Astrocyte (in vitro differentiated cells and primary cell): ENCODE measurements around the gene ASCC3. TPM values are rescaled to one million over a fixed set of nuclear protein-coding genes. Genes with fewer than 3 reads are reported as not detected.
"Not testable (repeated sequence)": the region's sequence is repeated elsewhere in the genome, so short reads cannot be mapped to it uniquely, and the experiment has no call there.

ENCODE experiments used
- DNase-seq: peaks from one replicate; pipeline ENCODE4 v3.0.0-alpha.2; 2010; ENCODE audit warnings: low read depth
- FAIRE-seq: peaks from 2 replicates; lab custom pipeline; 2011; peaks lifted over from hg19 to GRCh38; lab: Jason Lieb, UNC
- H2AFZ ChIP-seq: 2 replicates; pipeline ENCODE4 v1.6.0; 2012; ENCODE audit warnings: low read depth, low read length, inconsistent platforms
- H3K27ac ChIP-seq: 2 replicates; pipeline ENCODE4 v1.5.1; 2011; ENCODE audit warnings: low read depth, low read length, inconsistent platforms
- H3K27me3 ChIP-seq: 2 replicates; pipeline ENCODE4 v1.6.0; 2011; ENCODE audit warnings: low read length, inconsistent platforms; ENCODE audit not compliant: insufficient read depth
- H3K36me3 ChIP-seq: 2 replicates; pipeline ENCODE4 v1.5.1; 2011; ENCODE audit warnings: low read length, inconsistent platforms; ENCODE audit not compliant: insufficient read depth
- H3K4me1 ChIP-seq: 2 replicates; pipeline ENCODE4 v1.5.1; 2011; ENCODE audit warnings: low read length, inconsistent platforms; ENCODE audit not compliant: insufficient read depth
- H3K4me2 ChIP-seq: 2 replicates; pipeline ENCODE4 v1.6.0; 2012; ENCODE audit warnings: low read length, inconsistent platforms
- H3K4me3 ChIP-seq: 2 replicates; pipeline ENCODE4 v1.5.1; 2011; ENCODE audit warnings: low read depth, mild to moderate bottlenecking, low read length, inconsistent platforms; ENCODE audit not compliant: insufficient read depth
- H3K79me2 ChIP-seq: 2 replicates; pipeline ENCODE4 v1.6.0; 2012; ENCODE audit warnings: mild to moderate bottlenecking, low read length, inconsistent platforms; ENCODE audit not compliant: insufficient read depth
- H3K9ac ChIP-seq: 2 replicates; pipeline ENCODE4 v1.6.0; 2012; ENCODE audit warnings: mild to moderate bottlenecking, low read length, inconsistent platforms
- H3K9me3 ChIP-seq: 2 replicates; pipeline ENCODE4 v1.5.1; 2012; ENCODE audit warnings: low read depth, mild to moderate bottlenecking, low read length, inconsistent platforms; ENCODE audit not compliant: insufficient read depth
- H4K20me1 ChIP-seq: 2 replicates; pipeline ENCODE4 v1.6.0; 2012; ENCODE audit warnings: low read length, inconsistent platforms; ENCODE audit not compliant: insufficient read depth
- H3K27ac Mint-ChIP-seq: one replicate; pipeline ENCODE4 v1.8.0; 2021; ENCODE audit warnings: mild to moderate bottlenecking, mixed read lengths; ENCODE audit not compliant: unreplicated experiment
- H3K27me3 Mint-ChIP-seq: one replicate; pipeline ENCODE4 v1.8.0; 2021; ENCODE audit warnings: low read depth, mixed read lengths; ENCODE audit not compliant: unreplicated experiment
- H3K36me3 Mint-ChIP-seq: one replicate; pipeline ENCODE4 v1.8.0; 2021; ENCODE audit warnings: low read depth, mixed read lengths; ENCODE audit not compliant: unreplicated experiment
- H3K4me1 Mint-ChIP-seq: one replicate; pipeline ENCODE4 v1.8.0; 2021; ENCODE audit warnings: low read depth, mixed read lengths; ENCODE audit not compliant: unreplicated experiment
- H3K4me3 Mint-ChIP-seq: one replicate; pipeline ENCODE4 v1.8.0; 2021; ENCODE audit warnings: mild to moderate bottlenecking, moderate library complexity, mixed read lengths; ENCODE audit not compliant: unreplicated experiment
- H3K9me3 Mint-ChIP-seq: one replicate; pipeline ENCODE4 v1.8.0; 2021; ENCODE audit warnings: mild to moderate bottlenecking, mixed read lengths; ENCODE audit not compliant: unreplicated experiment
- EZH2 ChIP-seq: IDR thresholded peaks from 2 replicates; pipeline ENCODE4 v1.6.1; 2012; ENCODE audit warnings: mild to moderate bottlenecking, low read length, inconsistent platforms; ENCODE audit not compliant: insufficient read depth
- total RNA-seq: library from RNA; stranded (reverse); gene quantifications from 2 replicates; pipeline ENCODE4 v1.2.1, GENCODE V29; 2021
- TF ChIP-seq, protein P1 (sequence below): IDR thresholded peaks from 2 replicates; pipeline ENCODE4 v1.5.1; 2011; ENCODE audit warnings: low read depth, mild to moderate bottlenecking, inconsistent platforms, low read length, moderate library complexity; ENCODE audit not compliant: insufficient read depth

The ASCC3 gene
- total RNA-seq, 1 donor from 2014 or later: 138 TPM

DNA sequence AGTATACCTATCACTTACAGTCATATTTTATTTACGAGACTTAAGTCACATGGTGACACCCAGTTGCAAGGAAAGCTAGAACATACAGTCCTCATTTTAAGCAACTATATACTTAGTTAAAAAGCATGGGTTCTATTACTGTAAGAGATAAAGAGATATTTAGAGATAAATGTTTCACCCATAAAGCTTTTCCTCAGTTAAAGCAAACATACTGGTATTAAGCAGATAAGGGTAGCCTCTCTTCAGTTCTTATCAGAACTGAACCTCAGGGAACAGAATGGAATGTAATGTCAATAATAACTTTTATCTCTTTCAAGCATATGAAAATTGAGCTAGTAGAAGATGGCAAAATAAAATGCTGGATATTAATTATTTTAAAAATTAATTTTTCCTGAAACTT lies 9.9 kb upstream of the ASCC3 start:
- Mint-ChIP-seq H3K27me3 (no peaks in the 10 kb centered on the region), H3K36me3 (no peaks in the 10 kb centered on the region), H3K9me3 (no peaks in the 10 kb centered on the region), H3K4me3 (no peak overlapping the region), H3K4me1 (no peaks in the 10 kb centered on the region), H3K27ac (no peak overlapping the region)
- Histone ChIP-seq H3K4me3 (no peak overlapping the region), H4K20me1 (no peaks in the 10 kb centered on the region), H2AFZ (no peak overlapping the region), H3K27ac (no peak overlapping the region), H3K79me2 (no peaks in the 10 kb centered on the region), H3K9me3 (no peaks in the 10 kb centered on the region), H3K4me1 (peaks cover under 1% of the 10 kb centered on the region), H3K4me2 (no peak overlapping the region), H3K9ac (no peak overlapping the region), H3K27me3 (no peaks in the 10 kb centered on the region), H3K36me3 (no peaks in the 10 kb centered on the region)
- TF ChIP-seq EZH2: no peak
- TF ChIP-seq, protein P1, sequence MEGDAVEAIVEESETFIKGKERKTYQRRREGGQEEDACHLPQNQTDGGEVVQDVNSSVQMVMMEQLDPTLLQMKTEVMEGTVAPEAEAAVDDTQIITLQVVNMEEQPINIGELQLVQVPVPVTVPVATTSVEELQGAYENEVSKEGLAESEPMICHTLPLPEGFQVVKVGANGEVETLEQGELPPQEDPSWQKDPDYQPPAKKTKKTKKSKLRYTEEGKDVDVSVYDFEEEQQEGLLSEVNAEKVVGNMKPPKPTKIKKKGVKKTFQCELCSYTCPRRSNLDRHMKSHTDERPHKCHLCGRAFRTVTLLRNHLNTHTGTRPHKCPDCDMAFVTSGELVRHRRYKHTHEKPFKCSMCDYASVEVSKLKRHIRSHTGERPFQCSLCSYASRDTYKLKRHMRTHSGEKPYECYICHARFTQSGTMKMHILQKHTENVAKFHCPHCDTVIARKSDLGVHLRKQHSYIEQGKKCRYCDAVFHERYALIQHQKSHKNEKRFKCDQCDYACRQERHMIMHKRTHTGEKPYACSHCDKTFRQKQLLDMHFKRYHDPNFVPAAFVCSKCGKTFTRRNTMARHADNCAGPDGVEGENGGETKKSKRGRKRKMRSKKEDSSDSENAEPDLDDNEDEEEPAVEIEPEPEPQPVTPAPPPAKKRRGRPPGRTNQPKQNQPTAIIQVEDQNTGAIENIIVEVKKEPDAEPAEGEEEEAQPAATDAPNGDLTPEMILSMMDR: no peak
- FAIRE-seq (no peak), DNase-seq (no peak)

DNA sequence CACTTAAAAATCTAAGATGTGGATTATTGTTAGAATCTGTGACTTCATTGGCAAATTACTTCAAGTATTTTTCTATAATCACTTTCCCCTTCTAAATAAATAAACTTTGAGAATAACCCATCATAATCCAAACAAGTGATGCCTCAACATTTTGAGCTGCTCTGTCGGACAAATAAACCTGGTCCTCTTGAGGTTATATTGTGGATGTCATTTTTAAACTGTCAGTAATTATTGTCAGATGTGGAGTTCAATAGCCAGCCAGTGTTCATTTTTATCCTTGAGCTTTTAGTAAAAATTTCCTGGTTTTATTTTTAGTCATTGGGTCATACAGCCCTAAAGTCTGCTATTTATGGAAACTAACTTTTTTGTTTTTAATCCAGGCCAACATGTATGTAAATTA lies 9.5 kb upstream of the ASCC3 start:
- H3K4me3 ChIP-seq, H2AFZ ChIP-seq, H3K27ac ChIP-seq, H3K27me3 ChIP-seq, DNase-seq, H3K4me3 Mint-ChIP-seq, H3K4me1 ChIP-seq, H3K79me2 ChIP-seq, FAIRE-seq, H3K27ac Mint-ChIP-seq, H3K4me2 ChIP-seq, H3K4me1 Mint-ChIP-seq, H3K9ac ChIP-seq, H3K9me3 ChIP-seq, H4K20me1 ChIP-seq, H3K9me3 Mint-ChIP-seq, H3K36me3 Mint-ChIP-seq, H3K36me3 ChIP-seq, H3K27me3 Mint-ChIP-seq: not testable (repeated sequence)

DNA sequence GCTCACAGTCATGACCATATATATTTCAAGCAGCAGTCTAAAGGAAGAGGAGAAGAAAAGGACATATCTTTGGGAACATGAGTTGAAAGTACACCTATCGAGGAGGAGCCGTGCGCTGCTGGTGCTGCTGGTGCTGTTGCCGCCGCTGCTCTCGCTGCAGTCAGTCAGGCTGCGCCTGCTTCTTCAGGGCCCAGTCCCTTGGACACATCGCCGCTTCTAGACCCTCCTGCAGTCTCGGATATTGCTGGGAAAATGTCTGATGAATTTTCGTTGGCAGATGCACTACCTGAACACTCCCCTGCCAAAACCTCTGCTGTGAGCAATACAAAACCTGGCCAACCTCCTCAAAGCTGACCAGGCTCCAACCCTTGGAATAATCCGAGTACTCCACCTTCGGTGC lies 8.2 kb upstream of the ASCC3 start:
- Histone ChIP-seq H3K4me1 (peaks cover 5% of the 10 kb centered on the region), H4K20me1 (no peaks in the 10 kb centered on the region), H3K27ac (no peak overlapping the region), H3K9ac (no peak overlapping the region), H3K27me3 (no peaks in the 10 kb centered on the region), H3K4me2 (no peak overlapping the region), H2AFZ (no peak overlapping the region), H3K36me3 (no peaks in the 10 kb centered on the region), H3K4me3 (no peak overlapping the region), H3K79me2 (no peaks in the 10 kb centered on the region), H3K9me3 (no peaks in the 10 kb centered on the region)
- Mint-ChIP-seq H3K4me3 (no peak overlapping the region), H3K27me3 (no peaks in the 10 kb centered on the region), H3K27ac (no peak overlapping the region), H3K4me1 (peaks cover 4% of the 10 kb centered on the region), H3K36me3 (no peaks in the 10 kb centered on the region), H3K9me3 (no peaks in the 10 kb centered on the region)
- TF ChIP-seq, protein P1: no peak
- no peak for TF ChIP-seq EZH2
- no peak for FAIRE-seq
- DNase-seq: no peak
